Astrocyte of the cerebellum (primary cell): ENCODE measurements around the gene SREK1.

ENCODE experiments used
- DNase-seq: peaks from one replicate; pipeline ENCODE4 v3.0.0-alpha.2; 2011; ENCODE audit warnings: low read depth
- H3K4me3 ChIP-seq: 2 replicates; pipeline ENCODE4 v1.5.1; 2011; ENCODE audit warnings: mild to moderate bottlenecking, low read depth, low read length, moderate library complexity
- CTCF ChIP-seq: IDR thresholded peaks from 2 replicates; pipeline ENCODE4 v1.5.1; 2012; ENCODE audit warnings: low read length, low read depth, moderate library complexity, mild to moderate bottlenecking; ENCODE audit errors: missing control alignments
- in situ Hi-C: cut with HindIII; loops from 2 replicates; pipeline ENCODE4 v1.10.0; 2017; ENCODE audit warnings: low sequenced_read_pairs

Gene SREK1

GRCh38 chr5:66157046-66157445 is 12.9 kb downstream of the SREK1 start:
- TF ChIP-seq CTCF: no peak
- in situ Hi-C loops: no loop called here

GRCh38 chr5:66161356-66161755 is 17.3 kb downstream of the SREK1 start:
- no peak for DNase-seq
- no peak overlapping the region for H3K4me3 ChIP-seq
- in situ Hi-C loops: no loop called here
- TF ChIP-seq CTCF: no peak

More at GRCh38 chr5:66157046-66157445, 12.9 kb downstream of the SREK1 start:
- no peak overlapping the region for H3K4me3 ChIP-seq
- DNase-seq: no peak

GRCh38 chr5:66164044-66164790 is 20.1 kb downstream of the SREK1 start:
- no peak for TF ChIP-seq CTCF

GRCh38 chr5:66168226-66168625 is 24.1 kb downstream of the SREK1 start:
- TF ChIP-seq CTCF: no peak
- no peak overlapping the region for H3K4me3 ChIP-seq
- in situ Hi-C loops: no loop called here
- DNase-seq: no peak

More at GRCh38 chr5:66164044-66164790, 20.1 kb downstream of the SREK1 start:
- no peak overlapping the region for H3K4me3 ChIP-seq
- DNase-seq: no peak
- in situ Hi-C loops: no loop called here

GRCh38 chr5:66169534-66169933 is 25.4 kb downstream of the SREK1 start:
- no peak for DNase-seq
- no peak overlapping the region for H3K4me3 ChIP-seq
- in situ Hi-C loops: no loop called here
- no peak for TF ChIP-seq CTCF

GRCh38 chr5:66170195-66170919 is 26.3 kb downstream of the SREK1 start:
- no peak overlapping the region for H3K4me3 ChIP-seq
- TF ChIP-seq CTCF: no peak
- in situ Hi-C loops: no loop called here
- DNase-seq: no peak
